Measurements from ENCODE around the gene KIAA1614.

KIAA1614 gene

GRCh38 chr1:180929389-180929788 lies 16.7 kb downstream of the KIAA1614 start:
- TF ChIP-seq CTCF (conservative IDR thresholded peaks at IDR 0.05; ENCODE audit: low read depth, low read length), result no peak
- no peak for DNase-seq (ENCODE audit: low read depth)
- H3K4me3 ChIP-seq (ENCODE audit: low read length), result no peak overlapping the region

GRCh38 chr1:180930687-180931086 lies 18.0 kb downstream of the KIAA1614 start:
- no peak for DNase-seq (ENCODE audit: low read depth)
- H3K4me3 ChIP-seq (ENCODE audit: low read length), result no peak overlapping the region
- TF ChIP-seq CTCF (conservative IDR thresholded peaks at IDR 0.05; ENCODE audit: low read depth, low read length), result no peak

GRCh38 chr1:180931529-180931928 lies 18.8 kb downstream of the KIAA1614 start:
- no peak for TF ChIP-seq CTCF (conservative IDR thresholded peaks at IDR 0.05; ENCODE audit: low read depth, low read length)
- no peak overlapping the region for H3K4me3 ChIP-seq (ENCODE audit: low read length)
- no peak for DNase-seq (ENCODE audit: low read depth)

- no peak for DNase-seq (ENCODE audit: low read depth)
- H3K4me3 ChIP-seq (ENCODE audit: low read length), result no peak overlapping the region
- no peak for TF ChIP-seq CTCF (conservative IDR thresholded peaks at IDR 0.05; ENCODE audit: low read depth, low read length)
Measured at GRCh38 chr1:180932378-180932777, 19.7 kb downstream of the KIAA1614 start.

GRCh38 chr1:180933141-180933540 lies 20.4 kb downstream of the KIAA1614 start:
- TF ChIP-seq CTCF (conservative IDR thresholded peaks at IDR 0.05; ENCODE audit: low read depth, low read length), result no peak
- H3K4me3 ChIP-seq (ENCODE audit: low read length), result no peak overlapping the region
- DNase-seq (ENCODE audit: low read depth), result no peak

- TF ChIP-seq CTCF (conservative IDR thresholded peaks at IDR 0.05; ENCODE audit: low read depth, low read length), result no peak
- no peak overlapping the region for H3K4me3 ChIP-seq (ENCODE audit: low read length)
- DNase-seq (ENCODE audit: low read depth), result no peak
Measured at GRCh38 chr1:180934563-180934962, 21.9 kb downstream of the KIAA1614 start.

GRCh38 chr1:180935326-180936109 lies 22.8 kb downstream of the KIAA1614 start:
- no peak for TF ChIP-seq CTCF (conservative IDR thresholded peaks at IDR 0.05; ENCODE audit: low read depth, low read length)
- no peak overlapping the region for H3K4me3 ChIP-seq (ENCODE audit: low read length)
- DNase-seq (ENCODE audit: low read depth), result no peak

All from retinal pigment epithelial cell (primary cell).